ENCODE results near the gene ATP9A. TPM values are rescaled to one million over a fixed set of nuclear protein-coding genes. Genes with fewer than 3 reads are reported as not detected.
"Not testable (repeated sequence)": the region's sequence is repeated elsewhere in the genome, so short reads cannot be mapped to it uniquely, and the experiment has no call there.

The ATP9A gene
- total RNA-seq, 1 experiment from 2014 or later = 18.6 TPM

DNA sequence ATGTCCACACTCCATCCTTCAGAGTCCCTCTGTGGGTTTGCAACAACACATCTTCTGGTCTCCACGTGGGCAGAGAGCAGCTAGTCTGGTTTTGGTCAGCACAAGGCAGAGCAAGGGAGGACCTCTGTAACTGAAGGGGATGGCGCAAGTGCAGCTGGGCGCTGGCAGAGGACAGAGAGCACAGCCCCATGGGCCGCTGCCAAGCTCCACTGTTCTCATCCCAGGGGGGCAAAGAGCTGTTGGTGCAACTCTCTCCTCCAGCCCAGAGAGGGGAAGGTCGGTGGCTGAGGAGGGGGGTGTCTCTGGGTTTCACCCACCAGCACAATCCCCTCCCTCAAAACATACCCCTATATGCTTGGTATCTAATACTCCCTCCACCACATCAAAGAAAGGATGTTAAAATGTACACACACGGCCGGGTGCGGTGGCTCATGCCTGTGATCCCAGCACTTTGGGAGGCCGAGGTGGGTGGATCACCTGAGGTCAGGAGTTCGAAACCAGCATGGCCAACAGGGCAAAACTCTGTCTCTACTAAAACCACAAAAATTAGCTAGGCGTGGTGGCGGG, 9.1 kb downstream of the ATP9A start:
- Histone ChIP-seq H3K4me2 (no peak overlapping the region), H2AFZ (no peak overlapping the region), H3K36me3 (ENCODE audit: low read depth) (no peaks in the 10 kb centered on the region), H3K27ac (no peak overlapping the region), H3K4me3 (no peak overlapping the region), H3F3A (ENCODE audit: insufficient read depth, low read depth) (peaks cover 19% of the 10 kb centered on the region; the same call in 1 of the 2 replicates), H3K79me2 (ENCODE audit: low read depth) (peaks cover 26% of the 10 kb centered on the region), H3K9me2 (ENCODE audit: insufficient read depth) (no peaks in the 10 kb centered on the region), H3K27me3 (ENCODE audit: insufficient read depth, low read depth) (no peaks in the 10 kb centered on the region), H4K20me1 (ENCODE audit: insufficient read depth) (no peaks in the 10 kb centered on the region), H3K4me1 (replicated peaks; ENCODE audit: insufficient read depth) (peaks cover 9% of the 10 kb centered on the region), H3K9me3 (ENCODE audit: insufficient read depth, low read depth) (no peaks in the 10 kb centered on the region)
- no TSS peak for BruUV-seq (replicated peaks)
- POLR2A ChIA-PET (ENCODE audit: unreplicated experiment) = no interaction called here
- DNase-seq = no peak
- CTCF ChIA-PET = no interaction called here
- no peak for TF ChIP-seq CTCF (conservative IDR thresholded peaks at IDR 0.05)
- intact Hi-C loops (cut with micrococcal nuclease; ENCODE audit: unreplicated experiment) = no loop called here

DNA sequence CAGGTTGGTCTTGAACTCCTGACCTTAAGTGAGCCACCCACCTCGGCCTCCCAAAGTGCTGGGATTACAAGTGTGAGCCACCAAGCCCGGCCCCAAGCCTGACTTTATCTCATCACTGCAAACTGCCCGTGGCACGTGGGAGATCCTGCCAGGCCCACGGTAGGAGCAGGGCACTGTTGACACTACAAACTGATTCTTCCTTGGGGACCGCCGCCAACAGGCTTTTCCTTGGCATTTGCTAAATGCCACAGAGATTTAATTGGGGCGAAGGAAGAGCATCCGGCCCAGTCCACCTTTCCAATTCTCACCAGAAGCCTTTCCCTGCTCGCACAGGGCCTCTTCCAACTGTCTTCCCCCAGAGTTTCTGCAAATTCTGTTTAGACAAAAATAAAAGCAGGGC, 11.0 kb downstream of the ATP9A start:
- intact Hi-C loops (cut with micrococcal nuclease; ENCODE audit: unreplicated experiment) = no loop called here
- no peaks in the 10 kb centered on the region for H3K36me3 ChIP-seq (ENCODE audit: low read depth)
- peaks cover 25% of the 10 kb centered on the region for H3K4me1 ChIP-seq (replicated peaks; ENCODE audit: insufficient read depth)
- no peak overlapping the region for H3K4me3 ChIP-seq
- H3K9me3 ChIP-seq (ENCODE audit: insufficient read depth, low read depth) = no peaks in the 10 kb centered on the region
- H3K4me2 ChIP-seq = no peak overlapping the region
- TF ChIP-seq EZH2 (IDR thresholded peaks at IDR 0.05; ENCODE audit: low read depth) (no peak), CTCF (conservative IDR thresholded peaks at IDR 0.05) (no peak)
- ChIA-PET POLR2A (ENCODE audit: unreplicated experiment) (no interaction called here), CTCF (no interaction called here)
- H3K27me3 ChIP-seq (ENCODE audit: insufficient read depth, low read depth) = no peaks in the 10 kb centered on the region
- H3K27ac ChIP-seq = no peak overlapping the region
- BruUV-seq (replicated peaks) = no TSS peak
- H4K20me1 ChIP-seq (ENCODE audit: insufficient read depth) = no peaks in the 10 kb centered on the region
- H2AFZ ChIP-seq = no peak overlapping the region
- DNase-seq = no peak
- H3K9me2 ChIP-seq (ENCODE audit: insufficient read depth) = no peaks in the 10 kb centered on the region
- H3F3A ChIP-seq (ENCODE audit: insufficient read depth, low read depth) = peaks cover 36% of the 10 kb centered on the region
- peaks cover 33% of the 10 kb centered on the region for H3K79me2 ChIP-seq (ENCODE audit: low read depth)

DNA sequence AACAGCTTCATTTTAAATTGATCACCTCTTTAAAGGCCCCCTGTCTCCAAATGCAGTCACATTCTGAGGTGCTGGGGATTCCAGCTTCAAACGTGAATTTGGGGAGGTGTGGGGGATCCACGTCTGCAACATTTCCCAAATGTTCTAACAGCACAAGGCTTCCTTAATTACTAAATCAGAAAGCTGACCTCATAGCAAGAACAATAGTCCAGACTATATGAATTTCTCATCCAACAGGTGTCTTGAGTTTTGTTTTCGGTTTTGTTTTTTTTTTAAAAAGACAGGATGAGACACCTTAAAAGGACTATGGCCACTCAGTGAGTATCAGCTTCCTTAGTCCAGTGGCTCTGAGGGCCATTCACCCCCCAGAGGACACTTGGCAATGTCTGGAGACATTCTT, 11.5 kb downstream of the ATP9A start:
- no peaks in the 10 kb centered on the region for H3K36me3 ChIP-seq (ENCODE audit: low read depth)
- peaks cover 31% of the 10 kb centered on the region for H3K4me1 ChIP-seq (replicated peaks; ENCODE audit: insufficient read depth)
- DNase-seq = no peak
- no peak overlapping the region for H3K4me2 ChIP-seq
- no peaks in the 10 kb centered on the region for H4K20me1 ChIP-seq (ENCODE audit: insufficient read depth)
- H3K79me2 ChIP-seq (ENCODE audit: low read depth) = peaks cover 38% of the 10 kb centered on the region
- no peaks in the 10 kb centered on the region for H3K27me3 ChIP-seq (ENCODE audit: insufficient read depth, low read depth)
- intact Hi-C loops (cut with micrococcal nuclease; ENCODE audit: unreplicated experiment) = no loop called here
- BruUV-seq (replicated peaks) = no TSS peak
- POLR2A ChIA-PET (ENCODE audit: unreplicated experiment) = no interaction called here
- no peak for TF ChIP-seq CTCF (conservative IDR thresholded peaks at IDR 0.05)
- TF ChIP-seq EZH2 (IDR thresholded peaks at IDR 0.05; ENCODE audit: low read depth) = no peak
- H3F3A ChIP-seq (ENCODE audit: insufficient read depth, low read depth) = peaks cover 42% of the 10 kb centered on the region
- no peak overlapping the region for H2AFZ ChIP-seq
- no peak overlapping the region for H3K4me3 ChIP-seq
- CTCF ChIA-PET = no interaction called here
- H3K9me2 ChIP-seq (ENCODE audit: insufficient read depth) = no peaks in the 10 kb centered on the region
- H3K27ac ChIP-seq = no peak overlapping the region
- H3K9me3 ChIP-seq (ENCODE audit: insufficient read depth, low read depth) = no peaks in the 10 kb centered on the region

GRCh38 chr20:51753220-51753619, 15.0 kb downstream of the ATP9A start:
- POLR2A ChIA-PET (ENCODE audit: unreplicated experiment); H4K20me1 ChIP-seq (ENCODE audit: insufficient read depth); DNase-seq; H2AFZ ChIP-seq; BruUV-seq (replicated peaks); H3K9me2 ChIP-seq (ENCODE audit: insufficient read depth); H3K36me3 ChIP-seq (ENCODE audit: low read depth); H3K27me3 ChIP-seq (ENCODE audit: insufficient read depth, low read depth); H3K9me3 ChIP-seq (ENCODE audit: insufficient read depth, low read depth); intact Hi-C loops (cut with micrococcal nuclease; ENCODE audit: unreplicated experiment): not testable (repeated sequence)
- CTCF ChIA-PET = interaction anchor here (0.6 kb wide), 1 partner anchor 1127 kb away, joined by 9 read pairs; no protein-coding TSS in a partner anchor
- Histone ChIP-seq H3K4me3 (peak overlapping the region; percentile 26; the same call in 1 of the 2 replicates), H3K4me2 (peak overlapping the region; percentile 73), H3K4me1 (replicated peaks; ENCODE audit: insufficient read depth) (peaks cover 53% of the 10 kb centered on the region), H3K27ac (peak overlapping the region; percentile 97), H3K79me2 (ENCODE audit: low read depth) (peaks cover 51% of the 10 kb centered on the region), H3F3A (ENCODE audit: insufficient read depth, low read depth) (peaks cover 56% of the 10 kb centered on the region)
